ENCODE measurements around the gene C2CD4C. TPM values are rescaled to one million over a fixed set of nuclear protein-coding genes. Genes with fewer than 3 reads are reported as not detected.
A peak's percentile ranks its signal among the peaks of the same experiment; 100 is the strongest.
"Not testable (repeated sequence)": the region's sequence is repeated elsewhere in the genome, so short reads cannot be mapped to it uniquely, and the experiment has no call there.

C2CD4C gene
- polyA plus RNA-seq, 3 donors = not detected

DNA sequence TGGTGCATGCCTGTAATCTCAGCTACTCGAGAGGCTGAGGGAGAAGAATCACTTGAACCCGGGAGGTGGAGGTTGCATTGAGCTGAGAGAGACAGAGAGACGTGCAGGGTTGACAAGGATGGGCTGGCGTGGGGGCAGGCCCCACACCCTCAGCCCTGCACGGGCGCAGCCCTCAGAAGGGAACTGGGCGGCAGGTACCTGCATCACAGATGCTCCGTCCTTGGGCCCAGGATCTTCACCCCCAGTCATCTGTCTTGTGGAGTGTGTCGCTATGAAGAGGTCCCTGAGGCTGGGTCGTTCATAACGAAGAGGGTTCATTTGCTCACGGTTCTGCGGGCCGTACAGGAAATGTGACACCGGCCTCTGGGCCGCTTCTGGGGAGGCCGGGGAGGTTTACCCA lies 20.3 kb downstream of the C2CD4C start:
- Histone ChIP-seq H3K27ac (ENCODE audit: low read depth in 1 of 2, low read length in 2 of 2) (no peak overlapping the region), H3K79me2 (ENCODE audit: insufficient read depth, low read length) (no peaks in the 10 kb centered on the region), H3K9ac (ENCODE audit: insufficient read depth, low read length, poor library complexity, severe bottlenecking) (no peak overlapping the region), H3K4me2 (replicated peaks; ENCODE audit: extremely low read depth, low read length, poor library complexity, severe bottlenecking) (no peak overlapping the region), H4K20me1 (ENCODE audit: insufficient read depth, low read length) (no peaks in the 10 kb centered on the region), H3K27me3 (ENCODE audit: control insufficient read depth in 2 of 2, insufficient read depth in 2 of 2, low read length in 2 of 2) (peaks cover 0 to 19% of the 10 kb centered on the region in 2 donors), H2AFZ (ENCODE audit: insufficient read depth, low read depth, low read length, poor library complexity, severe bottlenecking) (no peak overlapping the region), H3K36me3 (replicated peaks in 1 of 2; ENCODE audit: control insufficient read depth in 1 of 2, insufficient read depth in 2 of 2, low read length in 2 of 2) (no peaks in the 10 kb centered on the region), H3K9me3 (replicated peaks in 1 of 2; ENCODE audit: control insufficient read depth in 1 of 2, insufficient read depth in 1 of 2, low read length in 2 of 2) (peaks cover 4 to 13% of the 10 kb centered on the region in 2 donors), H3K4me1 (ENCODE audit: control insufficient read depth in 1 of 2, insufficient read depth in 2 of 2, low read length in 2 of 2) (no peaks in the 10 kb centered on the region), H3K4me3 (replicated peaks in 1 of 3; ENCODE audit: low read depth in 2 of 3, low read length in 3 of 3) (no peak overlapping the region)
- H3K36me3 Mint-ChIP-seq = peaks cover 0 to 4% of the 10 kb centered on the region in 2 donors
- no peak overlapping the region for H3K4me3 Mint-ChIP-seq
- peaks cover 10 to 26% (median 13%) of the 10 kb centered on the region in 7 donors for H3K9me3 Mint-ChIP-seq
- WGBS (ENCODE audit: insufficient coverage) = 80% methylated on average over 16 of the region's 17 CpGs
- H3K27me3 Mint-ChIP-seq (ENCODE audit: low read depth in 3 of 3) = peaks cover 31 to 47% (median 41%) of the 10 kb centered on the region in 3 donors
- no peak for DNase-seq
- H3K27ac Mint-ChIP-seq = peak overlapping the region in 1 of 7 donors; percentile 82
- TF ChIP-seq, protein P1, sequence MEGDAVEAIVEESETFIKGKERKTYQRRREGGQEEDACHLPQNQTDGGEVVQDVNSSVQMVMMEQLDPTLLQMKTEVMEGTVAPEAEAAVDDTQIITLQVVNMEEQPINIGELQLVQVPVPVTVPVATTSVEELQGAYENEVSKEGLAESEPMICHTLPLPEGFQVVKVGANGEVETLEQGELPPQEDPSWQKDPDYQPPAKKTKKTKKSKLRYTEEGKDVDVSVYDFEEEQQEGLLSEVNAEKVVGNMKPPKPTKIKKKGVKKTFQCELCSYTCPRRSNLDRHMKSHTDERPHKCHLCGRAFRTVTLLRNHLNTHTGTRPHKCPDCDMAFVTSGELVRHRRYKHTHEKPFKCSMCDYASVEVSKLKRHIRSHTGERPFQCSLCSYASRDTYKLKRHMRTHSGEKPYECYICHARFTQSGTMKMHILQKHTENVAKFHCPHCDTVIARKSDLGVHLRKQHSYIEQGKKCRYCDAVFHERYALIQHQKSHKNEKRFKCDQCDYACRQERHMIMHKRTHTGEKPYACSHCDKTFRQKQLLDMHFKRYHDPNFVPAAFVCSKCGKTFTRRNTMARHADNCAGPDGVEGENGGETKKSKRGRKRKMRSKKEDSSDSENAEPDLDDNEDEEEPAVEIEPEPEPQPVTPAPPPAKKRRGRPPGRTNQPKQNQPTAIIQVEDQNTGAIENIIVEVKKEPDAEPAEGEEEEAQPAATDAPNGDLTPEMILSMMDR (IDR thresholded peaks at IDR 0.05) = no peak
- intact Hi-C loops (cut with micrococcal nuclease) = no loop called here
- peaks cover 11% of the 10 kb centered on the region for H3K4me1 Mint-ChIP-seq

DNA sequence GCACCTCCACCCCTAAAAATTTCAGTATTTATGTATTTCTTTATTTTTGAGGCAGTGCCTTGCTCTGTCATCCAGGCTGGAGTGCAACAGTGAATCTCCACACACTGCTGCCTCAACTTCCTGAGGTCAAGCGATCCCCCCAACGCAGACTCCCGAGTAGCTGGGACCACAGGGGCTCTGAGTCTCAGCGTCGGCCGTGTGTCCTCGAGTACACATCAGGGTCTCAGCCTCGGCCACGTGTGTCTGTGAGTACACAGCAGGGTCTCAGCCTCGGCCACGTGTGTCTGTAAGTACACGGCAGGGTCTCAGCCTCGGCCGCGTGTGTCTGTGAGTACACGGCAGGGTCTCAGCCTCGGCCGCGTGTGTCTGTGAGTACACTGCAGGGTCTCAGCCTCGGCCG lies 21.2 kb downstream of the C2CD4C start:
- intact Hi-C loops (cut with micrococcal nuclease) = no loop called here
- DNase-seq = no peak

DNA sequence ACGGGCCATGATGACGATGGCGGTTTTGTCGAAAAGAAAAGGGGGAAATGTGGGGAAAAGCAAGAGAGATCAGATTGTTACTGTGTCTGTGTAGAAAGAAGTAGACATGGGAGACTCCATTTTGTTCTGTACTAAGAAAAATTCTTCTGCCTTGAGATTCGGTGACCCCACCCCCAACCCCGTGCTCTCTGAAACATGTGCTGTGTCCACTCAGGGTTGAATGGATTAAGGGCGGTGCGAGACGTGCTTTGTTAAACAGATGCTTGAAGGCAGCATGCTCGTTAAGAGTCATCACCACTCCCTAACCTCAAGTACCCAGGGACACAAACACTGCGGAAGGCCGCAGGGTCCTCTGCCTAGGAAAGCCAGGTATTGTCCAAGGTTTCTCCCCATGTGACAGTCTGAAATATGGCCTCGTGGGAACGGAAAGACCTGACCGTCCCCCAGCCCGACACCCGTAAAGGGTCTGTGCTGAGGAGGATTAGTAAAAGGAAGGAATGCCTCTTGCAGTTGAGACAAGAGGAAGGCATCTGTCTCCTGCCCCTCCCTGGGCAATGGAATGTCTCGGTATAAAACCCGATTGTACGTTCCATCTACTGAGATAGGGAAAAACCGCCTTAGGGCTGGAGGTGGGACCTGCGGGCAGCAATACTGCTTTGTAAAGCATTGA lies 22.2 kb downstream of the C2CD4C start:
- H4K20me1 ChIP-seq (ENCODE audit: insufficient read depth, low read length); H3K36me3 ChIP-seq (replicated peaks in 1 of 2; ENCODE audit: control insufficient read depth in 1 of 2, insufficient read depth in 2 of 2, low read length in 2 of 2); H3K4me2 ChIP-seq (replicated peaks; ENCODE audit: extremely low read depth, low read length, poor library complexity, severe bottlenecking); H2AFZ ChIP-seq (ENCODE audit: insufficient read depth, low read depth, low read length, poor library complexity, severe bottlenecking); H3K27ac ChIP-seq (ENCODE audit: low read depth in 1 of 2, low read length in 2 of 2); H3K4me1 ChIP-seq (ENCODE audit: control insufficient read depth in 1 of 2, insufficient read depth in 2 of 2, low read length in 2 of 2); H3K79me2 ChIP-seq (ENCODE audit: insufficient read depth, low read length); H3K4me3 ChIP-seq (replicated peaks in 1 of 3; ENCODE audit: low read depth in 2 of 3, low read length in 3 of 3); H3K9me3 ChIP-seq (replicated peaks in 1 of 2; ENCODE audit: control insufficient read depth in 1 of 2, insufficient read depth in 1 of 2, low read length in 2 of 2); H3K27ac Mint-ChIP-seq; DNase-seq; intact Hi-C loops (cut with micrococcal nuclease); H3K4me1 Mint-ChIP-seq; H3K9ac ChIP-seq (ENCODE audit: insufficient read depth, low read length, poor library complexity, severe bottlenecking); H3K36me3 Mint-ChIP-seq: not testable (repeated sequence)
- Mint-ChIP-seq H3K27me3 (ENCODE audit: low read depth in 3 of 3) (peaks cover 39 to 59% (median 52%) of the 10 kb centered on the region in 3 donors), H3K9me3 (peaks cover 0 to 16% (median 2%) of the 10 kb centered on the region in 7 donors), H3K4me3 (peak overlapping the region in 1 of 2 donors; percentile 15)
- peaks cover 0 to 31% of the 10 kb centered on the region in 2 donors for H3K27me3 ChIP-seq (ENCODE audit: control insufficient read depth in 2 of 2, insufficient read depth in 2 of 2, low read length in 2 of 2)
- no CpG with 5 or more reads among the region's 22 CpGs for WGBS (ENCODE audit: insufficient coverage)

More for the DNA sequence above, 21.2 kb downstream of the C2CD4C start:
- TF ChIP-seq, protein P1 (IDR thresholded peaks at IDR 0.05) = no peak
- no peak overlapping the region for H3K27ac Mint-ChIP-seq
- no peak overlapping the region for H2AFZ ChIP-seq (ENCODE audit: insufficient read depth, low read depth, low read length, poor library complexity, severe bottlenecking)
- H3K27me3 ChIP-seq (ENCODE audit: control insufficient read depth in 2 of 2, insufficient read depth in 2 of 2, low read length in 2 of 2) = peaks cover 0 to 28% of the 10 kb centered on the region in 2 donors
- peaks cover 6 to 7% of the 10 kb centered on the region in 2 donors for H3K9me3 ChIP-seq (replicated peaks in 1 of 2; ENCODE audit: control insufficient read depth in 1 of 2, insufficient read depth in 1 of 2, low read length in 2 of 2)
- no peak overlapping the region for H3K4me2 ChIP-seq (replicated peaks; ENCODE audit: extremely low read depth, low read length, poor library complexity, severe bottlenecking)
- peaks cover 0 to 4% of the 10 kb centered on the region in 2 donors for H3K36me3 Mint-ChIP-seq
- H3K4me1 ChIP-seq (ENCODE audit: control insufficient read depth in 1 of 2, insufficient read depth in 2 of 2, low read length in 2 of 2) = no peaks in the 10 kb centered on the region
- H3K27ac ChIP-seq (ENCODE audit: low read depth in 1 of 2, low read length in 2 of 2) = no peak overlapping the region
- peak overlapping the region in 1 of 2 donors; percentile 17 for H3K4me3 Mint-ChIP-seq
- H3K9ac ChIP-seq (ENCODE audit: insufficient read depth, low read length, poor library complexity, severe bottlenecking) = no peak overlapping the region
- peaks cover 11% of the 10 kb centered on the region for H3K4me1 Mint-ChIP-seq
- H3K9me3 Mint-ChIP-seq = peaks cover 2 to 19% (median 5%) of the 10 kb centered on the region in 7 donors
- H3K4me3 ChIP-seq (replicated peaks in 1 of 3; ENCODE audit: low read depth in 2 of 3, low read length in 3 of 3) = no peak overlapping the region
- peaks cover 35 to 55% (median 50%) of the 10 kb centered on the region in 3 donors for H3K27me3 Mint-ChIP-seq (ENCODE audit: low read depth in 3 of 3)
- H3K36me3 ChIP-seq (replicated peaks in 1 of 2; ENCODE audit: control insufficient read depth in 1 of 2, insufficient read depth in 2 of 2, low read length in 2 of 2) = no peaks in the 10 kb centered on the region
- no peaks in the 10 kb centered on the region for H3K79me2 ChIP-seq (ENCODE audit: insufficient read depth, low read length)
- H4K20me1 ChIP-seq (ENCODE audit: insufficient read depth, low read length) = no peaks in the 10 kb centered on the region
- 93% methylated on average over 6 of the region's 21 CpGs for WGBS (ENCODE audit: insufficient coverage)

All from CD14-positive monocyte (primary cell).